NCI-H524 (cell line): ENCODE results near the gene COMMD3.

Experiments used
- DNase-seq, 2 experiments: peaks; one replicate each; lab custom pipeline; 2025; lab: John Stamatoyannopoulos, UW

The COMMD3 gene

DNA sequence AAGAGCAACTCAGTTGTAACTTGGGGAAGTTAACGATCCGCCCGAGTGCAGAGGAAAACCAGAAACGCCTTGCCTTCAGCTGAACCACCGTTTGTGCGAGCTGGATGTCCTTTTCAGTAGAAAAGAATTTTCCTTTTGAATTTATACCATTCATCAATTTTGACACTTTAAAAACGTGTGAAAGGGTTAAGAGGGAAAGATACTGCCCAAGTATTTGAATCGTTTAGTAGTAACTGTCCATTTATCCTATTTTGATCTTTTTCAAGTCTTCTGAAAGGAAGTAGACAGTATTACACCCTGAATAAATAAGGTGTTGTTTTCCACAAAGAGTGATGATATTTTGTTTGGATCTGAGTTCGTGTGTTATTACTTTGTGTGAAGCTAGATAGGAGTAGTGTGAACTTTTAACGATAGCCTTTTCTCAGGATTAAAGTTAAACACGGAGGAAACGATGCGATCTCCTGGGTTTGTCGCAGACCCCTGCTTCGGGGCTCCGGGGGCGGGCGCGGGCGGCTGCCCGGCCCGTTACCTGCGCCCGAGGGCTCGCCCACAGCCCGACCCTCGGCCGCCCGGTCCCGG lies 3.9 kb downstream of the COMMD3 start:
- DNase-seq: no peak

DNA sequence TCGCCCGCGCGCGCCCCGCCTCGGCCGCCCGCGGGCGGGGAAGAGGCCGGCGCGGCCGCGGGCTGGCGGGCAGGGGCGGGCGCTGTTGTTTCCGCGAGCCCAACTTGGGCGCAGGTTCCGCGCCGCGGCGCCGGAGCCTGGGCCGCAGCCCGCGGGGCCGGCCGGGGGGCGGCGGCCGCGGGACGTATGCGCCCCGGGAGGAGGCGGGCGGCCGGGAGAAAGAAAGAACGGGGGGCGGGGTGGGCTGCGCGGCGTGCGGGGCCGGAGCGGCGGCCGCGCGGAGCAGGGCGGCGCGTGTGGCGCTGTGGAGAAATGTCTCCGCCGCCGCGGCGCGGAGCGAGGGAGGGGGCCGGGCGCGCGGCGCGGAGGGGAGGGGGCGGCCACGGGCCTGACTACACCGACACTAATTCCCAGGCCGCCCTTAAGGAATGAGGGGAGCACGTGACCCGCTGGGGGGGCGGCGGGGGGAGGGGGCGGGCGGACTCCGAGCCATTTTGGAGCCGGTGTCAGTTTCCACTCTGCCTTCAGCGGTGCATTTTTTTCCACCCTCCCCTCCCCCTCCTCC lies 4.5 kb downstream of the COMMD3 start, which contains the start of gene BMI1:
Gene BMI1 (plus strand): TSS at position 509 of the 565 bp plus-strand sequence. CDS start 5,351 bp downstream, outside the sequence.
- peak; percentile 34 to 59 for DNase-seq

DNA sequence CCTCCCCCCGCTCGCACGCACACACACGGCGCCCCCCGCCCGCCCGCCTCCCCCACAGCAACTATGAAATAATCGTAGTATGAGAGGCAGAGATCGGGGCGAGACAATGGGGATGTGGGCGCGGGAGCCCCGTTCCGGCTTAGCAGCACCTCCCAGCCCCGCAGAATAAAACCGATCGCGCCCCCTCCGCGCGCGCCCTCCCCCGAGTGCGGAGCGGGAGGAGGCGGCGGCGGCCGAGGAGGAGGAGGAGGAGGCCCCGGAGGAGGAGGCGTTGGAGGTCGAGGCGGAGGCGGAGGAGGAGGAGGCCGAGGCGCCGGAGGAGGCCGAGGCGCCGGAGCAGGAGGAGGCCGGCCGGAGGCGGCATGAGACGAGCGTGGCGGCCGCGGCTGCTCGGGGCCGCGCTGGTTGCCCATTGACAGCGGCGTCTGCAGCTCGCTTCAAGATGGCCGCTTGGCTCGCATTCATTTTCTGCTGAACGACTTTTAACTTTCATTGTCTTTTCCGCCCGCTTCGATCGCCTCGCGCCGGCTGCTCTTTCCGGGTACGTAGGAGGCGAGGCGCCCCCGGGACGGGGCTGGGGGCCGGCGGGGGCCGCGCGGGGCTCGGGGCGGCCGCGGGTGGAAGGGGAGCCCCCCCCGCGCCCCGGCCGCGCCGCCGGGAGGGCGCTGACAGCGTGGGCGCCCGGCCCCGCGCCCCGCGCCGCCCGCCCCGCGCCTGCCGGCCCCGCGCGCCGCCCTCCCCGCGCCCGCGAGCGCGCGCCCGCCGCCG lies 5.2 kb downstream of the COMMD3 start:
- peak in 1 of 2 experiments; percentile 43 for DNase-seq

DNA sequence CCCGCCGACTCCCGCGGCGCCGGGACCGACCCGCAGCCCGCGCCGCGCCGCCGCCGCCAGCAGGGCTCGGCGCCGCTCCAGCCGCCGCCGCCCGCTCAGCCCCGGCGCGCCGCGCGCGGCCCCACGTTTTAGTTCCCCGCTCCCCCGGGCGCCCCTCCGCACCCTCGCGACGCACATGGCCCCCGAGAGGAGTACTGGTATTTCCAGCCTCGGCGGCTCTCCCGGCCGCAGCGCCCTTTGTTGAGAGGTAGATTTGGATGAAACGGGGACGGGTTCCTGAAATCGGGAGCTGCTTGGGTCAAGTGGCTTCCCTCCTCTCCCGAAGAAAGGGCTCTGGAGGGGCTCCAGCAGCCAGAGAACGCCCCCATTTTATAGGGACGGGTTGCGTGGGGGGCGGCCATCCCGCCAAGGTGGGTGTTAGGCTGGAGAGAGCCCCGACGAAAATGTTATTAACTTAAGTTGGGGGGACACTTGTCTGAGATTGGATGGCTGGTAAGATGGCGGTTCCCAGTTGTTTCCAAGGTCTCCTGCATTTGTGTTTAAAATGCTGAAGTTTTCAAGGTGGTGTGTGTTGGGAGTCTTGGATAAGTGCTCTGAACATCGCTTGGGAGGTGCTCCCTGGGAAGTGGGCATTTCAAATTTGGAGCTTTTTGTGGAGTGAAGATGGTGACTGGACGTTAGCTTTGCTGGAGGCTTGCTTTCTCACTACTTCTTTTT lies 5.9 kb downstream of the COMMD3 start:
- peak in 1 of 2 experiments; percentile 1 for DNase-seq

DNA sequence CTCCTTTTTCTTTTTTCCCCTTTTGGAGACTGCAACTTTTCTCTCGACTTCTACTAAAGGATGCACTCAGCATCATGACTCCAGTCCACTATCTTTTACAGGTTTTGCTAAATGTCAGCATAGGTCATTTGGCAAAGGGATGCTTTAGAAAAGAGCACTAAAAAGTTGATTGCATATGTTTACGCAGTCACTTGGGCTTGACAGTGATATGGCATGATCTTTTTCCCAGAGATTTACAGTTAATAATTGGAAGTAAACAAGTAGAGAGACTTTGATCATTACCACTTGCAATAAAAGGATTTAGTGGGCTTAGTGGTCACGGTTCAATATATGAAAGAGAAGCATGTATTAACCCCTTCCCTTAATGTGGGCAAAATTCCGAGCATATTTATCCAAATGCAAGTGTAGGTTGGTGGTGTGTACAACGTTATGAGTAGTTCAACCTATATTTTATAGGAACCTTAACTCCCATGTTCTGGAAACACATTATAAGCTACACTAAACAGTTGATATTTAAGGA lies 6.5 kb downstream of the COMMD3 start:
- DNase-seq: no peak

DNA sequence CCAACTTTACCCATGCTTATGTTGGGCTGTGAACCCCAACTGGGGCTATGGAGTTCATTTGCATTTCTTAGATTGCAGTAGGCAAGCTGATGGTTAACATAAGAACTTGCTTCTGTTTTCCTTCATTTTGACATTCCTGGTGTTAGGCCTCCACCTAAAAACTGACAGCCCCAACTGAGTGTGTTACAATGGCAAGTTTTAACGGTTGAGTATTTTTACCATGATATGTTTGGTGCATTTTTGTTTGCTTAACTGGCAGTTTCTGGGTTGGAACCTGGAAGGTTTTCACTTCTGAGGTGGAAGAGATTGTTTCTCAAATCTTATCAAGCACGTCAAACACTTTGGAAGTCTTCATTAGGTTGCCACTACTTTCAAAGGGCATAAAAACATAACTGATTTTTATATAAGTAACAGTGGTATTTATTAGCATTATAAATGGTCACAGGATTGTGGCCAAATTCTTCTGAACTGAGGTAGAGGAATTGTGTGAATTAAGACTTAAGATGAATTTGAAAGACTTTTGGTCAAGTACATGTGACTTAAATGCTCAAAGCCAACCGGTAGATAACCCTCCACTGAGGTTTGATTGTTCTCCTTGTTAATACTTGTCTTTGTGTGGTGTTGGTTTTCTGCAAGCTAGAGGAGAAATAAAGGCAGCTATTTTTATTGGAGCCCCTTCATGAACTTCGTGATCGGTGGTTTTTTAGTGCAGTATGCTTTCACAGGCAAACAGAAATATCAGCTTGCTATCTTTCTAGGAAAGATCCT lies 7.5 kb downstream of the COMMD3 start:
- DNase-seq: no peak

DNA sequence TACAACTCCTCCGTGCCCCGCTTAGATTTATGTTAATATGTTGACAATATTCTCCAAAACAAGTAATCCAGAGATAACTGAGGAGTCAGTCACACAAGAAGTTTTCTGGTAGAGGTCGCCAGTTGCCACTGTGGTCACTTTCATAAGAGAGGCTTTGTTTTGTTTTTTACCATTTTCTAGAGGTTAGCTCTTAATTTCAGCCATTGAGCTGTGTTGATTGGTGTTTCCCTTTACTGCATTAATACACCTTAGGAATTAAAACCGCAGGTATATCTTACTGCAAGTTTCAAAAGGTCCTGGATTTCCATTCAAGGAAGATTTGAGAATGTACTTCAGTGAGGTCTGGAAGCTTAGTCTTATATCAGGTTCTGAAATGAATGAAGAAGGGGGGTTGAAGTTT lies 8.2 kb downstream of the COMMD3 start:
- DNase-seq: no peak

DNA sequence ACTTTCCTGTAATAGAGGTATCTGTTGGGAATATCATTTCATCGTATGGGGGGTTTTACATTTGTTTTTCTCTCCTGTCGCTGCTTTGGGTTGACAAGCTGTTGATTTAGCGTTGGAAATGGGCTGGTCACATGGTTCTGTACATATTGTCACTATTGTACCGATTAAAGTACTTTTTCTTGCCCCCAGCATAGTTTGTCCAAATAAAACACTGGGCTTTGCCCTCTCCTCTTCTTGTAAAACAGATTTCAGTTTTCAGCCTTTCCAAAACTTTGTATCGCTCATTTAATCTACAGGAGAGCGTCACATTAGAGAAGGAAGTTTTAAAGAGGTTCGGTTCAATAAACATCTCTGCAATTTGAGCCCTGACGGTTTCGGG lies 8.7 kb downstream of the COMMD3 start:
- DNase-seq: no peak

DNA sequence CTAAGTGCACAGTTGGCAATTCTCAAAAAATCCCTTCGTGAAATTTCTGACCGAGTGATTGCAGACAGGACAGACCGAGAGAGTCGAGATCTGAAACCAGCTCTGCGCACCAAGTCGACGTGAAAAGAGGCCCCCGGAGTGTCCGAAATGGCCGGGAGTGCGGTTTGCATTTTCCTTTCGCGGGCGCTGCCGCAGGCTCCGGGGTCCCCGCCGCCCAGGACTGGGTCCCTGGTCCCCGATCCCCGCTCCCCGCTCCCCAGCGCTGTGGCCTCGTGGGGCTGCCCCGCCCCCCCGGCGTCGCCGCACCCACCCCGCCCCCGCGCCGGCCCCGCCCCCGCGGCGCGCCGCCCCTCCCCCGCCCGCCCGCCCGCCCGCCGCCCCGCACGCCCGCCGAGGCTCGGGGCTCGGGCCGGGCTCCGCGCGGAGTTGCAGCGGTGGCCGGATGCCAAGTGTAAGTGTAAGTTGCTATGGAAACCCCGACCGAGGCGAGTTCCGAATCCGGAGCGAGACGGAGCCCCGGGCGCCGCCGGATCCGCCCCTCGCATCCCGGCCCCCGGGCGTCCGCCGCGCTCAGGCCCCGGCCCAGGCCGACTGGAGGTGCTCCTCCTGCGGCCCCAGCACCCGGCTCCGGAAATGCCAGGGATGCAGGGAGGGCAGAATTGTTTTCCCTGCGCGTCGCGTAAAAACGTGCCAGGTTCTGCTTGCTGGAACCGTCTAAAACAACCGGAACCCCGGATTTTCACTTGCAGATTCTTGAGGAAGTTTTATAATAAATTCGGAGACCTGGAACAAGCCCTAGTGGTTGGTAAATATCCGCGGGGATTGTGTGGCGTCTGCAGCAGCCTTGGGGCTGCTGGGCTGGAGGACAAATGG lies 9.3 kb downstream of the COMMD3 start:
- DNase-seq: peak in 1 of 2 experiments; percentile 27

DNA sequence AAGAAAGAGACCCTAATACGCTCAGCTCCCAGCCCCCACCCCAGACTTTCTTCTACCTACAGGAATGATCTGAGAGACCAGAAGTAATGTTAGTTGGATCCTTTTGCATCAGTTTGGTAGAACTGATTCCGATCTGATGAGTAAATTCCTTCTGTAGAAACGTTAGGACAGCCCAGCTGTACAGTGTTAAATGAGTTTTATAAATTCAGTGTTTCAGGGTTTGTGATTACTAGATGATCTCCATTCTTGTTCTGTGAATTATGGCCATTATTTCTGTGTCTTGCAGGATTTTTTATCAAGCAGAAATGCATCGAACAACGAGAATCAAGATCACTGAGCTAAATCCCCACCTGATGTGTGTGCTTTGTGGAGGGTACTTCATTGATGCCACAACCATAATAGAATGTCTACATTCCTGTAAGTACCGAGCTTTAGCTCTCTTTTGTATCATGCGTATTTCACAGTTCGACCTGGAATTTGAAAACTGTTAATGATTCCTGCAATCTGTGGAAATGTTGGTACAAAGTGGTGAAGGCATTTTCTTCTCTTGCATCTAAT lies 10.0 kb downstream of the COMMD3 start:
- DNase-seq: no peak

DNA sequence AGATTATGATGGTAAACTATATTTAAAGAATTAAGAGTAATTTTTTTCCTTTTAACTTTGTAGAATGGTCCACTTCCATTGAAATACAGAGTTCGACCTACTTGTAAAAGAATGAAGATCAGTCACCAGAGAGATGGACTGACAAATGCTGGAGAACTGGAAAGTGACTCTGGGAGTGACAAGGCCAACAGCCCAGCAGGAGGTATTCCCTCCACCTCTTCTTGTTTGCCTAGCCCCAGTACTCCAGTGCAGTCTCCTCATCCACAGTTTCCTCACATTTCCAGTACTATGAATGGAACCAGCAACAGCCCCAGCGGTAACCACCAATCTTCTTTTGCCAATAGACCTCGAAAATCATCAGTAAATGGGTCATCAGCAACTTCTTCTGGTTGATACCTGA lies 13.0 kb downstream of the COMMD3 start:
- no peak for DNase-seq

DNA sequence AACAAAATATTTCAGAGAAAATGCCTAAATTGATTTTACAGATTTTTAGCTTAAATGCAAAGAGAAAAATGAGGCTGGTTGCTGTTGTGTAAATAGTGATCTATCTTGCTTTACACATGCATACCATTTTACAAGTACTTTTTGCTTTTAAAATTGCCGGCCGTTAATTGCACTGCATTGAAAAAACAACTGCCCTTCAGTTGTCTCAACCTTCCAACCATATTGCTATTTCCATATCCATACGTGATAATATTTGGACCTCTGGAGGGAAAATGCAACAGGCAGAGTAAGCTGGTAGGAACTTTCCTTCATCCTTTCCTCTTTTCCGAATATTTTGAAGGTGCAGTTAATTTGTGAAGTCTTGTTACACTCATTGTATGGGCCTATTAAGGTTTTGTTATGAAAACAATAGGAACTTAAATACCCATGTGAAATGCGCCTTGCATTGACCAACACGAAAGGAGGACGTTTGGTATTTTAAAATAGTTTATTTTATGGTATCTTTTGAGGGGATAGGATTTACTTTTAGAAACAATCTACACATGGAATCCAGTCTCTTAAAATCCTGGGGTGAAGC lies 16.0 kb downstream of the COMMD3 start:
- no peak for DNase-seq

DNA sequence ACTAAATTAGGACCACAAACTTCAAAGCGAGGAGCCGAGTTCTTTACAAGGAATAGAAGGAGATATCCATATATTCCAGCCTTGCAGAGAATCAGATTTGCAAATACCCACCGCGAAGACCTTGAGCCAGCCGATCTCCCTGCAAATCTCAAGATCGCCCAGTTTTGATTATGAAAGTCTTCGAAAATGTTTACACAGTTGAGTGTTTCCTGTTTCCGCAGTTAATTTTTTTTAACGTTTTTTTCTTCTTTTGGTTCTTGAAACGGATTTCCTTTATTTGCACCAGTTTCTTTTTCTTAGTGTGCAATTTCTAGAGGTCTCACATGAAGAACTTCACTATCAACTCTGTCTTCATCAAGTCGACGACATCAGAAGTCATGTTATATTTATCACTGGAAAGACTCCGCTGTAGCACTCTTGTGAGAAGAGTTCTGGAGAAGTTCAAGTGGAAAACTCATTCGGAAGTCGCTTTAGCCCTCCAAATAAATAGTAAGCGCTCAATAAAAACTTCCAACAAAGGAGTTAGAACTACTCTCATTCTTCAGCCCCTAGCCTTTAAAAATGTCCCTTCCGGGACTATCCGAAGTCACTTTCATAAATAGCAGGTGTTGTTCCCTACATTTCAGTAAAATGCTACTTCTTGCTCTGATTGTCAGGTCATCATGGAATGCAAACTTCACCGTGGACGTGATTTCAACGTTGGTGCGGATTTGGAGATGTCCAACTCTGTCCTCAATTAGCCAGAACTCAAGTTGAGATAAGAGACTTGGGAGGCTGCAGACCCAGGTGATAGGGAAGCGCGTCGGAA lies 17.2 kb downstream of the COMMD3 start:
- no peak for DNase-seq

DNA sequence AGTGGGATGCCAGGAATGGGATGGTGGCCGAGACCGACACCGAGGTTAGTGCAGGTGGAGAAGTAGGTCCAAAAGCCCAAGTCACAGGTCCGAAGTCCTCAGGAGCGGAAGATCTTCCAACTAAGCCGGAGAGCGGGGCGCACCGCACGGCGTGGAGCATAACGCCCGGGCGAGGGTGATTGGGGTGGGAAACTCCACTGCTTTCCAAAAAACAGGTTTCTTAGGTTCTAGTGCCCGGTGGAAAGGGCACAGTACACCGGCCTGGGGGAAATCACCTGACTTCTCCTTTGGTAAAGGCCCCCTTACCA lies 17.7 kb downstream of the COMMD3 start:
- DNase-seq: no peak

DNA sequence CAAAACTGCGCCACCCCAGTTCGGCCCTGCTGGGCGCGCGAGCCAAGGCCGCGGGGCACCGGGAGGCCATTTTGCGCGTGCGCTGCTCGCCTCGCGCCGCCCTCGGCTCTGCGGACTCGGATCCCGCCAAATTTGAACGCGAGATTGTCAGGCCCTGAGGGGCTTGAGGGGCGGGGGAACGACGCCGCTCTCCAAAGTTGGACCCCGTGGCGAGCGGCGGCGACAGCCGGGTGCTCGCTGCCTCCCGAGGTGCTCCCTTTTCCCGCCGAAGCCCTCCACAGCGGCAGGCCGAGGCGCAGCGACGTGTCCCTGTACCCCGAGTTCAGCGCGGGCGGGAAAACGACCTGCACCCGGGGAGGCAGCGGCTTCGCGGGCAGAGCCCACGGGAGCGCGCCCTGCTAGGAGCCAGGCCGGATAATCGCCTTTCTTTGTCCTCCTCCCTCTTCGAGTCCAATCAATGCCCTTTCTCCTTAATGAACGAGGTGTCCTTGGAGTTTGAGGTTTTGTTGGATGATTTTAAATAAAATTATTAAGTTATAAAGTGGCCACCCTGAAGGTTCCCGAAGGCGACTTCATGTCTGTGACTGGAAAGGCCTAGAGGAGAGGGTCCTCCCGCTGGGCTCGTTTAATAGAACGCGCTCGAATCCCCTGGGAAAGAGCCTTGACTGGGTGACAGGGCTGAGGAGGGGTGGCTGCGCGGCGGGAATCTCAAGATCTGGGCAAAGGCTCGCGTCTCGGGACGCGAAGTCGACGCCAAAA lies 18.4 kb downstream of the COMMD3 start:
- no peak for DNase-seq

DNA sequence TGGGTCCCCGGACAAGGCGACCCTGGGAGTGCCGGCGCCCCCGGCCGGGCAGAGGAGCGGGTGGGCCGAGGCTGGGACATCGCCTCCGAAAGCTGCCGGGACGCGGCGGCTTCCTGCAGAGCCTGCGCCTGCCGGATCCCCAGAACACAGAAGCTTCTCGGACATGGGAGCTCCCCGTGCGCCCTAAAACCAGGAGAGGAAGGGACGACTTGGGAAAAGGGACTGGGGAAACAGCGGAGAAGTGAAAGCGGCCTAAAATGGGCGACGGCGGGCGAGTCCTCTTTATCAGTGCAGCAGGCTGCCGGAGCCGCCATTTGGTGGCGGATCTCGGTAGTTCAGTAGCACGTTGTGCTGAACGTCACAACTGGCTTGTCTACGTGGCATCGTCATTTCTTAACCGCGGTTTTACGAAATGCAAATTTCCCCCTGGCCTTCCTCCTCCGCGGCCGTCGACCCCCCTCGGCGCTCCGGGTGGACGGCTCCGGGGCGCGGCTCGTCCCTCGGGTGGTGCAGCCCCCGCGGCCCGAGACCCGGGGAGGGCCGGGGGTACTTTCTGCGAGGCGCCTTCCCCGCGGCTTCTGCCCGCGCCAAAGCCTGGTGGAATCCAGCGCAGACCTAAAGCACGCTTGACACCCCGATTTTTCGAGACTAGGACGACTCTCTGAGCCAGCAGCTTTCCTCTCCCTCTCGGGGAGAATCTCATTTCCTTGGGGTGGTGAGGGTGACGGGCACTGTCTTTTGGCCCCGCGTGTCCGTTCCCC lies 19.2 kb downstream of the COMMD3 start:
- no peak for DNase-seq

DNA sequence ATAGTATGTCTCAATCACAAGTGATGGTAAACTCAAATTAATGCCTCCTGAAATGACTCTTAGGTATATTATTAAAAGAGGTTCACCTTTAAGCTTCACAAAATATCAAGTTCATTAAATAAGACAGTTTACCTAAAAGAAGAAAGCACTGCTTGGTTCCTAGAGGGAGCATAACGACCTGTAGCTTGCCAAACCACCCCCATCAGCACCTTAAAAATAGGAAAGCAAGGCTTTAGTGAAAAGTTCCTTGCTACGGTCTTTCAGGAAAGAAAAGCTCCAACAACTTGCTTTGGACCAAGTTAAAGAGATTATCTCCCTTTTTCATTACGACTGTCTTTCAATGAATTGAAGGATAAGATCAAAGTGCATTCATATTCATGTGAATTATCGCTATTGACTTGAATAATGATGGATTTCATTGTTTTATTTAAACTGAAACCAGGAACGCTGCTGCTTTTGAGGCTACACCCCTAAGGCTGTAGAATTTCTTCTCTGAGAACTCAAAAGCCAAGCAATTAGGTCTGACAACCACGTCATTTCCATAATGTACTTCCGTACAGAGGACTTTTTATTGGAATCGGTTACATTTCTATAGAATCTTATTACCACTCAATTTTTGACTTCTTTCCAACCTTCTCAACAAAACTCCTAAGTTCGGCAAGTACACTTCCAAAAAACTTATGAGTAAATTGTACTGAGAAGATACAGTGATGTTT lies 22.2 kb downstream of the COMMD3 start:
- no peak for DNase-seq
